Panc1 (cell line): Measurements from ENCODE around the gene IFIT3. TPM values are rescaled to one million over a fixed set of nuclear protein-coding genes. Genes with fewer than 3 reads are reported as not detected.
A peak's percentile ranks its signal among the peaks of the same experiment; 100 is the strongest.
"Not testable (repeated sequence)": the region's sequence is repeated elsewhere in the genome, so short reads cannot be mapped to it uniquely, and the experiment has no call there.

Source experiments
- ATAC-seq: fragments of 200-7000 bp; cut with Tn5 transposase; 2 replicates; pipeline ENCODE4 v1.9.1; 2020; ENCODE audit warnings: mild to moderate bottlenecking, moderate library complexity
- BruUV-seq: library from RNA; stranded (reverse); fragments of 400-500 nt; replicated peaks from 2 replicates; lab custom pipeline; 2021; lab: Mats Ljungman, UMichigan
- CTCF ChIA-PET: fragments of 300-600 bp; sonication (Branson Sonifier 250); formaldehyde crosslinking; loops from one replicate; lab custom pipeline; 2022; ENCODE audit warnings: antibody characterized with exemption; lab: Charles Lee
- POLR2A ChIA-PET: fragments of 300-600 bp; sonication (Branson Sonifier 250); formaldehyde crosslinking; loops from one replicate; lab custom pipeline; 2022; ENCODE audit warnings: antibody characterized with exemption; lab: Charles Lee
- DNase-seq: peaks from one replicate; pipeline ENCODE4 v3.0.0-alpha.2; 2010; ENCODE audit warnings: low read depth, low spot score
- H3K27ac ChIP-seq: 2 replicates; pipeline ENCODE4 v1.5.1; 2011; ENCODE audit warnings: mild to moderate bottlenecking, low read length, inconsistent platforms
- H3K27me3 ChIP-seq: fragments of 200-500 bp; sonication (Bioruptor generic); 2 replicates; pipeline ENCODE4 v1.6.0; 2014; ENCODE audit warnings: low read length, inconsistent platforms; ENCODE audit not compliant: control insufficient read depth, insufficient read depth
- H3K36me3 ChIP-seq: fragments of 200-500 bp; sonication (Bioruptor generic); 2 replicates; pipeline ENCODE4 v1.5.1; 2014; ENCODE audit warnings: inconsistent platforms, mild to moderate bottlenecking, low read length, moderate library complexity; ENCODE audit not compliant: control insufficient read depth, insufficient read depth
- H3K4me1 ChIP-seq: 2 replicates; pipeline ENCODE4 v1.5.1; 2011; ENCODE audit warnings: inconsistent platforms, mild to moderate bottlenecking, low read length, moderate library complexity; ENCODE audit not compliant: control insufficient read depth, insufficient read depth
- H3K4me3 ChIP-seq, 2 experiments: 2 replicates each; pipeline ENCODE4 v1.5.1; 2011 to 2012; ENCODE audit warnings: low read depth in 2 of 2, low read length in 2 of 2, mild to moderate bottlenecking in 2 of 2, inconsistent platforms in 1 of 2, moderate library complexity in 1 of 2
- H3K9me3 ChIP-seq: fragments of 200-500 bp; sonication (Bioruptor generic); 2 replicates; pipeline ENCODE4 v1.5.1; 2014; ENCODE audit warnings: low read depth, mild to moderate bottlenecking, inconsistent platforms, low read length, moderate library complexity; ENCODE audit not compliant: control insufficient read depth, insufficient read depth
- CTCF ChIP-seq: fragments of 450-650 bp; IDR thresholded peaks from 2 replicates; pipeline ENCODE4 v1.5.1; 2017; ENCODE audit warnings: mild to moderate bottlenecking
- POLR2AphosphoS5 ChIP-seq: IDR thresholded peaks from 2 replicates; pipeline ENCODE4 v1.6.1; 2012; ENCODE audit warnings: mild to moderate bottlenecking, low read depth, low read length, moderate library complexity
- REST ChIP-seq, 2 experiments: IDR thresholded peaks; 2 replicates each; pipeline ENCODE4 v1.6.1; 2011 to 2012; ENCODE audit warnings: low read depth in 2 of 2, control low read depth in 1 of 2, low read length in 1 of 2, mild to moderate bottlenecking in 1 of 2, moderate library complexity in 1 of 2; ENCODE audit not compliant: insufficient read depth in 1 of 2
- SIN3A ChIP-seq: IDR thresholded peaks from 2 replicates; pipeline ENCODE4 v1.6.1; 2012; ENCODE audit warnings: low read depth, mild to moderate bottlenecking, low read length, moderate library complexity, borderline replicate concordance; ENCODE audit not compliant: insufficient read depth
- TCF7L2 ChIP-seq: IDR thresholded peaks from 2 replicates; pipeline ENCODE4 v1.6.1; 2011; ENCODE audit warnings: mild to moderate bottlenecking, low read depth, low read length, inconsistent platforms
- in situ Hi-C: cut with HindIII; loops from 2 replicates; pipeline ENCODE4 v1.10.0; 2016; ENCODE audit warnings: low sequenced_read_pairs, low pct_unique_long_range_greater_than_20kb
- intact Hi-C: fragments of 100-400 bp; cut with micrococcal nuclease; formaldehyde crosslinking; loops from one replicate; pipeline ENCODE4 v1.10.0; 2022; ENCODE audit not compliant: unreplicated experiment
- total RNA-seq: library from RNA; stranded (reverse); gene quantifications from one replicate; pipeline ENCODE4 v1.2.1, GENCODE V29; 2021; ENCODE audit not compliant: unreplicated experiment

The IFIT3 gene
- total RNA-seq, 1 experiment from 2014 or later, result 29.8 TPM

- in situ Hi-C loops (no loop called here), intact Hi-C loops (no loop called here)
- Histone ChIP-seq H3K4me3 (no peak overlapping the region), H3K36me3 (no peaks in the 10 kb centered on the region), H3K27ac (no peak overlapping the region), H3K27me3 (no peaks in the 10 kb centered on the region), H3K9me3 (no peaks in the 10 kb centered on the region), H3K4me1 (peaks cover 19% of the 10 kb centered on the region)
- no peak for DNase-seq
- no TSS peak for BruUV-seq
- TF ChIP-seq SIN3A (no peak), POLR2AphosphoS5 (no peak), CTCF (no peak), TCF7L2 (no peak), REST (IDR thresholded peaks at IDR 0.05; ENCODE audit: insufficient read depth in 1 of 2, low read depth in 2 of 2, low read length in 1 of 2) (no peak)
- ChIA-PET CTCF (no interaction called here), POLR2A (no interaction called here)
- no peak for ATAC-seq
Measured at GRCh38 chr10:89348481-89348880, 20.7 kb downstream of the IFIT3 start.

- ATAC-seq (no peak), DNase-seq (no peak)
- H3K36me3 ChIP-seq, result no peaks in the 10 kb centered on the region
- no peak overlapping the region for H3K4me3 ChIP-seq
- no peak overlapping the region; the same call in 1 of the 2 replicates for H3K27ac ChIP-seq
- BruUV-seq, result no TSS peak
- TF ChIP-seq TCF7L2, result no peak
- TF ChIP-seq POLR2AphosphoS5, result no peak
- no peak for TF ChIP-seq SIN3A
- TF ChIP-seq REST (IDR thresholded peaks at IDR 0.05; ENCODE audit: insufficient read depth in 1 of 2, low read depth in 2 of 2, low read length in 1 of 2), result no peak
- TF ChIP-seq CTCF, result no peak
- in situ Hi-C loops, result no loop called here
- H3K27me3 ChIP-seq, result no peaks in the 10 kb centered on the region
- POLR2A ChIA-PET, result no interaction called here
- CTCF ChIA-PET, result no interaction called here
- no peaks in the 10 kb centered on the region for H3K9me3 ChIP-seq
- intact Hi-C loops, result no loop called here
- H3K4me1 ChIP-seq, result peaks cover 19% of the 10 kb centered on the region
Measured at GRCh38 chr10:89348975-89349374, 21.2 kb downstream of the IFIT3 start.

- intact Hi-C loops, H3K9me3 ChIP-seq, in situ Hi-C loops, POLR2A ChIA-PET, BruUV-seq, H3K36me3 ChIP-seq, H3K4me3 ChIP-seq, CTCF ChIA-PET, DNase-seq, H3K27me3 ChIP-seq: not testable (repeated sequence)
- peak; percentile 75 for ATAC-seq
- Histone ChIP-seq H3K4me1 (peaks cover 19% of the 10 kb centered on the region), H3K27ac (peak overlapping the region; percentile 72)
Measured at GRCh38 chr10:89350631-89351315, 23.0 kb downstream of the IFIT3 start.
